Mammary epithelial cell (primary cell): ENCODE data around the gene WNK1.

ENCODE experiments used
- CTCF ChIP-seq, 2 donors: IDR thresholded peaks in 1 of 2; conservative IDR thresholded peaks in 1 of 2; 2 replicates each; pipeline ENCODE4 v1.5.1; 2011 to 2012; ENCODE audit warnings: inconsistent platforms in 2 of 2, low read length in 2 of 2, mild to moderate bottlenecking in 2 of 2, control low read depth in 1 of 2, low read depth in 1 of 2; ENCODE audit not compliant: insufficient read depth in 1 of 2; ENCODE audit errors: extremely low read depth in 1 of 2
- EZH2 ChIP-seq: IDR thresholded peaks from 2 replicates; pipeline ENCODE4 v1.6.1; 2012; ENCODE audit warnings: low read length, inconsistent platforms, borderline replicate concordance

- TF ChIP-seq CTCF (conservative IDR thresholded peaks at IDR 0.05 in 1 of 2, IDR thresholded peaks at IDR 0.05 in 1 of 2; ENCODE audit: extremely low read depth in 1 of 2, insufficient read depth in 1 of 2, low read depth in 1 of 2, low read length in 2 of 2) (no peak), EZH2 (no peak)
These were observed 96.6 kb downstream of the WNK1 start for GRCh38 chr12:848882-849527.
